ENCODE measurements around the gene HSPA1L. TPM values are rescaled to one million over a fixed set of nuclear protein-coding genes. Genes with fewer than 3 reads are reported as not detected.

HSPA1L gene
- total and polyA plus RNA-seq, 2 donors (not counting 1 experiment from before 2014, with no cell fraction given), result 0.81 to 2.0 TPM

DNA sequence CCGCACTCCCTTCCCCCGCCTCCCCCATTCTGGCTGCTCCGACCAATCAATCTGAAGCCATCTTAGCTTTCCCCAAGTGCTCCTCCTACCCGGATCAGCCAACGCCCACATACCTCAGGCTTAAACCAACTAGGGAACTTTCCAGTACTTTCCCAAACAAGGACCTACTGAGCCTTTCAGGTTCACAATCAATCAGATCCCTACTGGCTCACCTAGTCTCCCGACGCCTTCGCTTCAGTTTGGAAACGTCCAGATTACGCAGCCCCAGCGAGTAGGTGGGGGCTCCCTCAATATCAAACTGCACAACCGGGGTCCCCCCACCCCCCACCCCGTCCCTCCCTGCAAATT is 432 bp downstream of the HSPA1L start:
- intact Hi-C loops (cut with micrococcal nuclease), result loop anchor here (2.0 to 5.0 kb wide), 3 partner anchors 16 to 48 kb away; partner anchors contain the start of gene NEU1
- ChIA-PET CTCF (interaction anchor here (0.9 to 3.6 kb wide), 12 partner anchors 9 to 134 kb away, joined by 3 to 49 read pairs (median 4); partner anchors contain the start of genes DDAH2, LSM2, LY6G5C and NEU1), POLR2A (interaction anchor here (0.6 to 2.9 kb wide), 12 partner anchors 13 to 246 kb away, joined by 3 to 37 read pairs (median 8); partner anchors contain the start of genes DDAH2, MPIG6B, MSH5 and VARS1)
- Mint-ChIP-seq H3K4me1 (peaks cover 20% of the 10 kb centered on the region), H3K4me3 (peak overlapping the region; percentile 96), H3K9me3 (ENCODE audit: insufficient read depth) (no peaks in the 10 kb centered on the region), H3K27me3 (no peaks in the 10 kb centered on the region), H3K27ac (peak overlapping the region; percentile 93)
- H4K20me1 ChIP-seq (ENCODE audit: control insufficient read depth, insufficient read depth, low read length, poor library complexity, severe bottlenecking), result no peaks in the 10 kb centered on the region
- ATAC-seq (ENCODE audit: low read depth) (peak; percentile 67), DNase-seq (peak; percentile 75)
- H3K9me3 ChIP-seq (ENCODE audit: control extremely low read depth in 1 of 3, control insufficient read depth in 2 of 3, insufficient read depth in 1 of 3, low read length in 2 of 3), result no peaks in the 10 kb centered on the region
- H3K4me3 ChIP-seq (ENCODE audit: control extremely low read depth in 1 of 5, extremely low read depth in 1 of 5, insufficient read depth in 1 of 5, low read depth in 2 of 5, low read length in 4 of 5), result peak overlapping the region; percentile 50 to 79 (median 73)
- WGBS (ENCODE audit: insufficient coverage), result 0% methylated on average over 12 of the region's 13 CpGs
- peak overlapping the region; percentile 69 for H3K9ac ChIP-seq (ENCODE audit: low read length)
- H3K27ac ChIP-seq (ENCODE audit: low read length in 2 of 2), result peak overlapping the region; percentile 11 to 73
- peak overlapping the region; percentile 87 for H2AFZ ChIP-seq (ENCODE audit: insufficient read depth, low read depth, low read length, poor library complexity, severe bottlenecking)
- peak overlapping the region; percentile 94 for H3K4me2 ChIP-seq (replicated peaks; ENCODE audit: low read depth, low read length, poor library complexity, severe bottlenecking)
- H3K36me3 ChIP-seq (replicated peaks in 1 of 2; ENCODE audit: control extremely low read depth in 1 of 2, control insufficient read depth in 1 of 2, extremely low read depth in 1 of 2, insufficient read depth in 2 of 2, low read length in 1 of 2), result no peaks in the 10 kb centered on the region
- H3K4me1 ChIP-seq (ENCODE audit: control insufficient read depth in 2 of 2, insufficient read depth in 2 of 2, low read length in 2 of 2), result peaks cover 15 to 30% of the 10 kb centered on the region in 2 donors
- TF ChIP-seq CTCF (IDR thresholded peaks at IDR 0.05), result no peak
- TF ChIP-seq EZH2 (IDR thresholded peaks at IDR 0.05; ENCODE audit: borderline replicate concordance, insufficient read depth, low read depth, low read length, poor library complexity, severe bottlenecking), result no peak
- H3K27me3 ChIP-seq (replicated peaks in 1 of 4; ENCODE audit: control extremely low read depth in 1 of 4, control insufficient read depth in 3 of 4, insufficient read depth in 4 of 4, low read length in 3 of 4), result no peaks in the 10 kb centered on the region
- H3K79me2 ChIP-seq (ENCODE audit: control insufficient read depth, insufficient read depth, low read length), result peaks cover 12% of the 10 kb centered on the region

GRCh38 chr6:31813465-31813849 is 1.6 kb downstream of the HSPA1L start:
- intact Hi-C loops (cut with micrococcal nuclease), result no loop called here
- ATAC-seq (ENCODE audit: low read depth), result no peak
- H3K9ac ChIP-seq (ENCODE audit: low read length), result no peak overlapping the region
- WGBS (ENCODE audit: insufficient coverage), result 100% methylated on average over 4 of the region's 7 CpGs
- peaks cover 15 to 30% of the 10 kb centered on the region in 2 donors for H3K4me1 ChIP-seq (ENCODE audit: control insufficient read depth in 2 of 2, insufficient read depth in 2 of 2, low read length in 2 of 2)
- peak overlapping the region; percentile 94 for H3K4me2 ChIP-seq (replicated peaks; ENCODE audit: low read depth, low read length, poor library complexity, severe bottlenecking)
- Mint-ChIP-seq H3K27me3 (no peaks in the 10 kb centered on the region), H3K4me1 (peaks cover 20% of the 10 kb centered on the region), H3K4me3 (peak overlapping the region; percentile 96), H3K27ac (no peak overlapping the region), H3K9me3 (ENCODE audit: insufficient read depth) (no peaks in the 10 kb centered on the region)
- no peaks in the 10 kb centered on the region for H4K20me1 ChIP-seq (ENCODE audit: control insufficient read depth, insufficient read depth, low read length, poor library complexity, severe bottlenecking)
- DNase-seq, result no peak
- TF ChIP-seq EZH2 (IDR thresholded peaks at IDR 0.05; ENCODE audit: borderline replicate concordance, insufficient read depth, low read depth, low read length, poor library complexity, severe bottlenecking), result no peak
- TF ChIP-seq CTCF (IDR thresholded peaks at IDR 0.05), result no peak
- peak overlapping the region; percentile 87 for H2AFZ ChIP-seq (ENCODE audit: insufficient read depth, low read depth, low read length, poor library complexity, severe bottlenecking)
- ChIA-PET CTCF (interaction anchor here (1.0 to 3.6 kb wide), 9 partner anchors 14 to 100 kb away, joined by 3 to 49 read pairs (median 4); partner anchors contain the start of genes DDAH2, MSH5 and NEU1), POLR2A (interaction anchor here (1.4 to 2.9 kb wide), 4 partner anchors 17 to 90 kb away, joined by 7 to 37 read pairs (median 11); partner anchors contain the start of genes MPIG6B, MSH5 and VARS1)
- H3K79me2 ChIP-seq (ENCODE audit: control insufficient read depth, insufficient read depth, low read length), result peaks cover 12% of the 10 kb centered on the region
- no peaks in the 10 kb centered on the region for H3K27me3 ChIP-seq (replicated peaks in 1 of 4; ENCODE audit: control extremely low read depth in 1 of 4, control insufficient read depth in 3 of 4, insufficient read depth in 4 of 4, low read length in 3 of 4)
- H3K9me3 ChIP-seq (ENCODE audit: control extremely low read depth in 1 of 3, control insufficient read depth in 2 of 3, insufficient read depth in 1 of 3, low read length in 2 of 3), result no peaks in the 10 kb centered on the region
- no peak overlapping the region for H3K4me3 ChIP-seq (ENCODE audit: control extremely low read depth in 1 of 5, extremely low read depth in 1 of 5, insufficient read depth in 1 of 5, low read depth in 2 of 5, low read length in 4 of 5)
- no peaks in the 10 kb centered on the region for H3K36me3 ChIP-seq (replicated peaks in 1 of 2; ENCODE audit: control extremely low read depth in 1 of 2, control insufficient read depth in 1 of 2, extremely low read depth in 1 of 2, insufficient read depth in 2 of 2, low read length in 1 of 2)
- no peak overlapping the region for H3K27ac ChIP-seq (ENCODE audit: low read length in 2 of 2)
